EL (cell line): ENCODE measurements around the gene CDC14A.
"Not testable (repeated sequence)": the region's sequence is repeated elsewhere in the genome, so short reads cannot be mapped to it uniquely, and the experiment has no call there.

Experiments
- DNase-seq: peaks from one replicate; pipeline ENCODE4 v3.0.0-alpha.2; 2016

CDC14A gene

DNA sequence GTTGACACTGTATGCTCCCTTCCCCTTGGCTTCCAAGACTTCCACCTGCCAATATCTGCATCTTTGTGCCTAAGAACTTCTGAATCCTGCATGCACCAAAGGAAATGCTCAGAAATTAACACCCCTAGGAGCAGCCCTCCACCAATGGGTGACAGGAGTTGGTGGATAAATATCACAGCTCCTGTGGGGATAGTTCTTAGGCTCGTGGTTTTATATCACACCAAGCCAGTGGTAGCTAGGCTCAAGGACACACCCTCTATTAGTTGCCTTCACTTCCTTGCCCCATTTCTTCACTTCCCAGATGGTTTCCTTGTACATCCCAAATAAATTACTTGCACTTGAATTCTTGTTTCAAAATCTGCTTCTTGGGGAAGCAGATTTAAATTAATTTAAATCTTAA, 16.9 kb upstream of the CDC14A start:
- no peak for DNase-seq

GRCh38 chr1:100337878-100338277, 14.4 kb upstream of the CDC14A start:
- not testable (repeated sequence) for DNase-seq

DNA sequence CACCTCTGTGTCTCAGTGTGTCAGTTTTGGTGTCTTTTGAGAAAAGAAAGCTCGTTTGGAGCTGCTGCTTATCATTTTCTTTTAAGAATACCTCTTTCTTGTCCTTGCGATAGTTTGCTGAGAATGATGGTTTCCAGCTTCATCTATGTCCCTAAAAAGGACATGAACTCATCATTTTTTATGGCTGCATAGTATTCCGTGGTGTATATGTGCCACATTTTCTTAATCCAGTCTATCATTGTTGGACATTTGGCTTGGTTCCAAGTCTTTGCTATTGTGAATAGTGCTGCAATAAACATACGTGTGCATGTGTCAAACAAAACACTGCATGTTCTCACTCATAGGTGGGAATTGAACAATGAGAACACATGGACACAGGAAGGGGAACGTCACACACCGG, 12.6 kb upstream of the CDC14A start:
- not testable (repeated sequence) for DNase-seq

DNA sequence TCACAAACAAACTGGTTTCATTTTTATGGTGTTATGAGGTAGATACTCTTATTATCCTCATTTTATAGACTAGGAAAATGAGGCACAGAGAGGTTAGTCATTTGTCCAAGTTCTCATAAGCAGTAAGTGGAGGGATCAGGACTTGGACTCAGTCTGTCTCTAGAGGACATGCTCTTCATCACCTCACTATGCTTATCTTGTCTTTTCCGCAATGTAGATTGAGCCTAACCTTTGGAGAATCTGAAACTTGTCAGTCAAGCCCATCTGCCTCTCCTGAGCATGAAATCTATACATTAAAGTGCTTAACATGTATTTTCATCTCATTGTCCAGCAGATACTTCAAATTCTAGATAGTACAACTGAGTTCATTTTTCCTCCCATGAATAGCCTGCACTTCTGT, 11.8 kb upstream of the CDC14A start:
- no peak for DNase-seq

- DNase-seq: no peak
Observed at GRCh38 chr1:100342348-100342747, 10.0 kb upstream of the CDC14A start.

- no peak for DNase-seq
Observed at GRCh38 chr1:100343897-100344296, 8.4 kb upstream of the CDC14A start.

- DNase-seq: no peak
Observed at GRCh38 chr1:100344774-100345173, 7.5 kb upstream of the CDC14A start.

GRCh38 chr1:100346387-100346786, 5.9 kb upstream of the CDC14A start:
- no peak for DNase-seq

DNA sequence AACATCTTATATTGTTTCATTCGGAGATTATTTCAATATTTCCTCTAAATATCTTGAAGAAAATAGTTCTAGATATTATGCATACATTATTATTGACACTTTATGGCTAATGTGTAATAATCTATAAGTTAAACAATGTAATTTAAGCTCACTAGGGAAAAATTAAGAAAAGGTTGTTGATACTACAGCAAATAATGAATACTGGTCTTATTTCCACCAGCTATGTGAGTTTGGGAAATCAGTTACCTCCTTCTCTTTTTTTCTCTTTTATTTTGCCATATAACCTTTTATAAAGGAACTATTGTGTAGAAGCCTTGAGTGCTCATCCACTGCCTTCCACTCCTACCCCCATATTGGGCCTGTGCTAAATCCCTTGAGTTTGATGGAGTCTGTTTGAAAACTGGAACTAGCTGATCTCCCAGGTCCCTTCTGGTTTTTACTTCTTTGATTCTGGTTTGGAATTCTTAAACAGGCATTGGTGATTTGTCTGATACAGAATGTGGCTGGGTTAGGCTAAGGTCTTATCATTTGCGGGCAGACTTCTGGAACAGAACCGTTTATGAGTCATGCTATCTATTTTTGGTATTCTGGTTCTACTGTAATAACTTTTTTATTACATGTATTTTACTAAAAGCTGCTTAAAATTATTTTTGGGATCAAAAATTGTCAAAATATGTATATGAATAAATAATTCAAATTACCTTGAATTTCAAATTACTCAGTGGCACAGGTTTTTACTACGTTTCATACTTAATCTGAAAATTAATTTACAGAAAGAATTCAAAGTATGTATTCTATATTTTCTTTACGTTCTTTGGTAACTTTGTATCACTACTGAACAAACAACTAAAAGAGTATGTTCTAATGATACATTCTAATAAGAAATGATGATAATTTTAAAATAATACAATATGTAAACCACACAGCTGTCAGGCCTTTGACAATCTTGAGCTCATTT, 5.0 kb upstream of the CDC14A start:
- peak; percentile 40 for DNase-seq

DNA sequence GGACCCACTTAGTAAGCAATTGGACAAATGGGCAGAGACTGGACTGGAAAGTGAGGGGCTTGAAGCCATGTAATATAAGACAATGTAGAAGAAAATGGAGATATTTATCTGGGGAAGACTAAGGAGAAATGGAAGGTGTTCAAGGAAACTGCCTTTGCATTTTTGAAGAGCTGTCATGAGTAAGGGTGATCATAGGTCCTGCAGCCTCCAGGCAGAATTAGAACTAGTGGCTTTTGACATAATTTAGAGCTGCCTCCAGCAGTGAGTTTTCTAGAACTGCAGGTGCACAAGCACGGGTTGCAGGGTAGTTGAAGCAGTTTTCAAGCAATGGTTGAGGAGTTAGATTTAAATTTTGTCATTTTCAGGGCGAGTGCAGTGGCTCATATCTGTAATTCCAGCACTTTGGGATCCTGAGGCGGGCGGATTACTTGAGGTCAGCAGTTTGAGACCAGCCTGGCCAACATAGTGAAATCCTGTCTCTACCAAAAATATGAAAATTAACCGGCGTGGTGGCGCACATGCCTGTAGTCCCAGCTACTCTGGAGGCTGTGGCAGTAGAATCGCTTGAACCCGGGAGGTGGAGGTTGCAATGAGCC, 3.7 kb upstream of the CDC14A start:
- DNase-seq: no peak

DNA sequence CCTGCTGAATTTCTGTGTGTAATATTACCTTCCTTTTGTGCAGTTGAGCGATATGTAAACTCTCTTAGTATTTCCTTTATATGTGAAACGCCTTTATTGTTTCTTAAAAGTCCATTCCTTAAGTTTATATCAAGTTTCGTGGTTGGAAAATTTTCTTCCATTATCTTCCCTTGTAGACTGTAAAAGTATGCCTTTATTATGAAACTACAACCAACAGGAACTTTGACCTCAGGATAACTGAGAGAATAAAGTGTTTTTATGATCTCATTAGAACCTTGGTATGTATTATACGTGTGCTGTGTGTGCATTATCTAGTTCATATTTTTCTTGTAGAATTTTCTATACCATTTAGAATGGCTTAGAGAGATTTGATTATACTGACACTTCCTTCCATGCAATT, 3.1 kb upstream of the CDC14A start:
- no peak for DNase-seq

GRCh38 chr1:100350787-100351094, 1.6 kb upstream of the CDC14A start:
- no peak for DNase-seq

- peak; percentile 93 for DNase-seq
Observed at GRCh38 chr1:100351095-100351887, 1.0 kb upstream of the CDC14A start.

DNA sequence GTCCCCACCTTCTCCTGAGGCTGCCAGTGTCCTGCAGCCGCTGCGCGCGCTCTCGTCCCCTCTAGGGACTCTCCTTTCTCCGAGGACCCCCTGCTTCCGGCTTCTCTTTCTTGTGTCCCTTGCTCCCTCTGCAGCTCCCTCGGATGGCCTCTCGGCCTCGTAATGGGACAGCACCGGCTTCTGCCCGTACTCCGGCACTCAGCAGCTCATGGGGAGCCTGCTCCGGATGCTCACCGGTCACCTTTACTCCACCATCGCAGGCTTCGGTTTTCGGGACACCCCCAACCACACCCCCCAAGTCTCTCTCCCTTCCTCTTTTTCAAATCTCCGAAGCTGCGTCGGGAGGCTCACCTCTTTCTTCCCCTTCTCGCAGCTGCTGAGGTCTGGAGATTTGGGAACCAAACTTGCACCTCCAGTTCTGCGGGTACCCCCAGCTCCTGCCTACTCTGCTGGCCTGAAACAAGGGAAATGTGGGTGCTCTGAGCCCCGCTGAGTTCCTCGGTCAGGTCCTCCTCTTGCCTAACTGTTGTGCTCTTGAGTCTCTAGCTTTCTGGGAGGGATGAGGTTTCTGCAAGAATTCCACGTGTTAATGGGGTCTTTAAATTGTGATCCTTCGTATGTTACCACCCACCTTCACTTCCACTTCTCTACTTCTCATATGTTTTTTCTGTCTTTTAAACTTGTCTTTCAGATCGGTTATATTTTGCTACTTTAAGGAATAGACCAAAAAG, 930 bp downstream of the CDC14A start:
- DNase-seq: peak; percentile 36

DNA sequence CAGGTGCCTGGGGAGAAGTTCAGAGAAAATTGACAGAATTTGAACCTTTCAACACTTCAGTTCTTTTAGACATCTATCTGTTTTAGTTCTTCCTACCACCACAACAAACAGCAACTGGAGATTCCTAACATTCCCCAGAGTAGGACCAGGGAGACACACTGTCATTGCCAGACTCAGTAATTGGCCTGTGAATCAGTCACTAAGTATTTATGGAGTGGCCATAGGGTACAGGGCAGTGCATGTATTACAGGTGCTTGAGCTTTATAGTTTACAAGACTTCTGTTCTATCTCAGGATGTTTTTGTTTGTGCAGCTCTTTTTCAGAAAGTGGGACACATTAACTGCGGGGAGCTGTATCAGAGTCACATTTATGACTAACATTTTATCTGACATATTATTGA, 1.7 kb downstream of the CDC14A start:
- DNase-seq: peak; percentile 80

- DNase-seq: peak; percentile 35
Observed at GRCh38 chr1:100354971-100355394, 2.7 kb downstream of the CDC14A start.

DNA sequence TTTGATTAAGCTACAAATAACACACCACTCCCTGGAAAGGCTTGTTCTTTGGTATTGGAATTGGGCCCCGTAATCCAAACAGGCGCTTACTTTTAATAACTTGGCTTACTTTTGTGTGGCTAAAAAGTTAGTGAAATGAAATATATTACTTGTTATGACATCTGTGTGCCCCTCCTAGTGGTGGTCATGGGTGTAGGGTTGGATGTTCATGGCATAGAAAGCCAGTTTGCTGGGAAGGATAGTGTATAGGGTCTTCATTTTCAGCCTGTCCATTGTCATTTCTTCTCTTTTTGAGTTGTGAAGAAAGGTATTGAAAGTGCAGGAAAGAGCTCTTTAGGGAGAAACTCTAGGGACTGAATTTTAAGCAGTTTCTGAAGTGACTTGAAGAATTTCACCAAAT, 5.9 kb downstream of the CDC14A start:
- peak; percentile 18 for DNase-seq

GRCh38 chr1:100359139-100359538, 6.8 kb downstream of the CDC14A start:
- DNase-seq: no peak

GRCh38 chr1:100360790-100361510, 8.6 kb downstream of the CDC14A start:
- DNase-seq: peak; percentile 57

GRCh38 chr1:100361511-100362089, 9.3 kb downstream of the CDC14A start:
- DNase-seq: no peak

GRCh38 chr1:100362821-100363466, 10.6 kb downstream of the CDC14A start:
- DNase-seq: no peak
